ENCODE results near the gene YKT6. TPM values are rescaled to one million over a fixed set of nuclear protein-coding genes. Genes with fewer than 3 reads are reported as not detected.

The YKT6 gene
- total and polyA plus RNA-seq, 2 donors (not counting 1 experiment from before 2014, with no cell fraction given) = 36.5 to 62.3 TPM

DNA sequence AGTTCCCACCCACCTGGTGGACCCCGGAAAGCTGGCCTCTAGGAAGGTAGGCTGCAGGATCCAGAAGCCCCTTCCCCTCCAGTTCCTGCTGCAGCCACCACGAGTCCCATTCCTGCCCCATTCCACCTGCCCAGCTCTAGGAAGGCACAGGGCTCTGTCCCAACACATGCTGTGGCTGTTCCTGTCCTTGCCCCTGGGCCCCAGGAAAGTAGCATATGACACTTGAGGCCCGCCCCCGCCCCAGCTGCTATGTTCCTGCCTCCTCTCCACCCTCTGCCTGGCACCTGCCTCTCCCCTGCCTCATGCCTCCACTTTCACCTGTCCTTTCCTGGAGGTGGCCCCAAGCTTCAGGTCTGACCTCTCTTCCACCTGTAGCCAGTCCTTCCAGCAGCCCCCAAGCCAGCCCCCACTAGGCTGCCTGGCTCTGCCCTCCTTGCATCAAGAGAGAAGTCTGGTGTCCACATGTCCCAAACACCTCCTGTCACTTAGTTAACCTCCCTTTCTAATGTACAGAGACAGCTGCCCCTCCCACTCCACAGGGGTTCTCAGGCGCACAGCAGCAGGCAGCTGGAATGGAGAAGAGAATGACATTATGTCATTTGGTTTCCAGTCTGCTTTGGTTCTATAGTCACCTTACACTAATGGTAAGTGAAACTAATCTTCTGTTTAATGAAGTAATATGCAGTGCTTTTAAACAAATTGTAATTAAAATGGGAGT is 22.7 kb downstream of the YKT6 start:
- DNase-seq (no peak), ATAC-seq (ENCODE audit: low read depth) (no peak)
- no peaks in the 10 kb centered on the region for H3K79me2 ChIP-seq (ENCODE audit: control insufficient read depth, insufficient read depth, low read length)
- peaks cover 12% of the 10 kb centered on the region for H3K27me3 Mint-ChIP-seq
- H3K27ac ChIP-seq (ENCODE audit: low read length in 2 of 2) = no peak overlapping the region
- H3K4me3 ChIP-seq (ENCODE audit: control extremely low read depth in 1 of 5, extremely low read depth in 1 of 5, insufficient read depth in 1 of 5, low read depth in 2 of 5, low read length in 4 of 5) = no peak overlapping the region
- TF ChIP-seq, protein P1, sequence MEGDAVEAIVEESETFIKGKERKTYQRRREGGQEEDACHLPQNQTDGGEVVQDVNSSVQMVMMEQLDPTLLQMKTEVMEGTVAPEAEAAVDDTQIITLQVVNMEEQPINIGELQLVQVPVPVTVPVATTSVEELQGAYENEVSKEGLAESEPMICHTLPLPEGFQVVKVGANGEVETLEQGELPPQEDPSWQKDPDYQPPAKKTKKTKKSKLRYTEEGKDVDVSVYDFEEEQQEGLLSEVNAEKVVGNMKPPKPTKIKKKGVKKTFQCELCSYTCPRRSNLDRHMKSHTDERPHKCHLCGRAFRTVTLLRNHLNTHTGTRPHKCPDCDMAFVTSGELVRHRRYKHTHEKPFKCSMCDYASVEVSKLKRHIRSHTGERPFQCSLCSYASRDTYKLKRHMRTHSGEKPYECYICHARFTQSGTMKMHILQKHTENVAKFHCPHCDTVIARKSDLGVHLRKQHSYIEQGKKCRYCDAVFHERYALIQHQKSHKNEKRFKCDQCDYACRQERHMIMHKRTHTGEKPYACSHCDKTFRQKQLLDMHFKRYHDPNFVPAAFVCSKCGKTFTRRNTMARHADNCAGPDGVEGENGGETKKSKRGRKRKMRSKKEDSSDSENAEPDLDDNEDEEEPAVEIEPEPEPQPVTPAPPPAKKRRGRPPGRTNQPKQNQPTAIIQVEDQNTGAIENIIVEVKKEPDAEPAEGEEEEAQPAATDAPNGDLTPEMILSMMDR (IDR thresholded peaks at IDR 0.05) = no peak
- TF ChIP-seq EZH2 (IDR thresholded peaks at IDR 0.05; ENCODE audit: borderline replicate concordance, insufficient read depth, low read depth, low read length, poor library complexity, severe bottlenecking) = no peak
- H2AFZ ChIP-seq (ENCODE audit: insufficient read depth, low read depth, low read length, poor library complexity, severe bottlenecking) = no peak overlapping the region
- no peak overlapping the region for H3K4me3 Mint-ChIP-seq
- ChIA-PET POLR2A (no interaction called here), CTCF (interaction anchor here (0.6 kb wide), 1 partner anchor 936 kb away, joined by 3 read pairs; no protein-coding TSS in a partner anchor)
- no peak overlapping the region for H3K9ac ChIP-seq (ENCODE audit: low read length)
- H3K4me1 Mint-ChIP-seq = no peaks in the 10 kb centered on the region
- no peaks in the 10 kb centered on the region for H3K36me3 ChIP-seq (replicated peaks in 1 of 2; ENCODE audit: control extremely low read depth in 1 of 2, control insufficient read depth in 1 of 2, extremely low read depth in 1 of 2, insufficient read depth in 2 of 2, low read length in 1 of 2)
- WGBS (ENCODE audit: insufficient coverage) = 57% methylated on average over 3 of the region's 5 CpGs
- H3K9me3 ChIP-seq (ENCODE audit: control extremely low read depth in 1 of 3, control insufficient read depth in 2 of 3, insufficient read depth in 1 of 3, low read length in 2 of 3) = no peaks in the 10 kb centered on the region
- H3K27me3 ChIP-seq (replicated peaks in 1 of 4; ENCODE audit: control extremely low read depth in 1 of 4, control insufficient read depth in 3 of 4, insufficient read depth in 4 of 4, low read length in 3 of 4) = peaks cover 0 to 6% (median 0%) of the 10 kb centered on the region in 4 experiments
- H3K4me2 ChIP-seq (replicated peaks; ENCODE audit: low read depth, low read length, poor library complexity, severe bottlenecking) = no peak overlapping the region
- intact Hi-C loops (cut with micrococcal nuclease) = no loop called here
- H3K9me3 Mint-ChIP-seq (ENCODE audit: insufficient read depth) = no peaks in the 10 kb centered on the region
- no peak overlapping the region for H3K27ac Mint-ChIP-seq
- no peaks in the 10 kb centered on the region for H3K4me1 ChIP-seq (ENCODE audit: control insufficient read depth in 2 of 2, insufficient read depth in 2 of 2, low read length in 2 of 2)
- no peaks in the 10 kb centered on the region for H4K20me1 ChIP-seq (ENCODE audit: control insufficient read depth, insufficient read depth, low read length, poor library complexity, severe bottlenecking)

Measured in B cell (primary cell).